Measurements from ENCODE around the gene SRP14. TPM values are rescaled to one million over a fixed set of nuclear protein-coding genes. Genes with fewer than 3 reads are reported as not detected.

The SRP14 gene, protein sequence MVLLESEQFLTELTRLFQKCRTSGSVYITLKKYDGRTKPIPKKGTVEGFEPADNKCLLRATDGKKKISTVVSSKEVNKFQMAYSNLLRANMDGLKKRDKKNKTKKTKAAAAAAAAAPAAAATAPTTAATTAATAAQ
- total RNA-seq (ENCODE audit: unreplicated experiment): 235 TPM
- long read RNA-seq, transcript SRP14-201 (5 exons, 1,077 nt): major isoform, 408 of 443 reads
- long read RNA-seq, transcript SRP14-204 (4 exons, 780 nt): minor isoform, 20 of 443 reads
- long read RNA-seq, partial matches to known transcripts: 0 of 443 reads
- long read RNA-seq, other reads (novel, unspliced or antisense): 15 of 443 reads

DNA sequence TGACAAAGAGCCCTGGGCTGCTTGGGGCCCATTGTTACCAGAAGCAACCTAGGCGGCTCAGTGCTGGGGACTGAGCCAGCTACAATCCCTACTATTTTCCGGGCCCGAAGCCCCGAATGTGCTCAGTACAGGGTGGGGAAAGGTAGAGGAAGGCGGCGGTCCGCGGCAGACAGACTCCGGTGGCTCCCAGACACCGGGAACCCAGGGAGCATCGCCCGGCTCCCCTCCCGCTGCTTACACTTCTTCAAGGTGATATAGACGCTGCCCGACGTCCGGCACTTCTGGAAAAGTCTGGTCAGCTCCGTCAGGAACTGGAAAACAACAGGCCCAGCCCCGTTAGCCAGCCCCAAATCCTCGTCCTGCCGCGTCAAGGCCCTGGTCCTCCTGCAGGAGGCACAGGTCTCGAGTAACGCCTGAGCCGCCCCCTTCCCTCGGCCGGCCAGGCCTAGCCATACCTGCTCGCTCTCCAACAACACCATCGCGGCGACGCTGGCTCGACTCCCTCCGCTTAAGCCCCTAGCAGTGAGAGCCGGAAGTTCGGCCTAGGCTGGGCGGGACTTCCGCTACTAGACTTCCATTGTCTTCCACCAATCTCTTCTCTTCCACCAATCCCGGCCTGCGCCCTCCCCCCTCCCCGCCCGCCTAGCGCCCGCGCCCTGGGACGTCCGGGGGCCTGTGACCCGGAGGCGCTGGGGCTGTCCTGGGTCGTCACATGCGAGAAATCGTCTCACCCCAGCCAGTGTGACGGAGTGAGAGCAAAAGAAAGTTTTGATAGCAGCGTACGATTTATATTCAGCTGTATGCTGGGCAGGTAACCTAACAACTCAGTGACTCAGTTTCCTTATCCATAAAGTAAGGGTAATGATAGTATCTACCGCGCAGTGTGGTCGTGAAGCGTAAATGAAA, at the start of gene SRP14:
Gene SRP14, minus strand, starts transcription at position 544 of the 906 bp plus-strand sequence. Its CDS starts 65 bp downstream, at position 479.
- peak; percentile 89 for DNase-seq (ENCODE audit: low spot score)
- no peaks in the 10 kb centered on the region for H3K9me3 Mint-ChIP-seq (ENCODE audit: unreplicated experiment)
- peak within 1 kb of the TSS; percentile 99 for H3K27ac Mint-ChIP-seq (ENCODE audit: unreplicated experiment)
- peaks cover 6% of the 10 kb centered on the region for H3K27me3 Mint-ChIP-seq (ENCODE audit: unreplicated experiment)
- peak within 1 kb of the TSS; percentile 99 for H3K4me3 Mint-ChIP-seq (ENCODE audit: unreplicated experiment)
- H3K36me3 Mint-ChIP-seq (ENCODE audit: low read depth, unreplicated experiment): peaks cover 32% of the 10 kb centered on the region
- H3K4me1 Mint-ChIP-seq (ENCODE audit: unreplicated experiment): peaks cover 28% of the 10 kb centered on the region
- TF ChIP-seq, protein P1, sequence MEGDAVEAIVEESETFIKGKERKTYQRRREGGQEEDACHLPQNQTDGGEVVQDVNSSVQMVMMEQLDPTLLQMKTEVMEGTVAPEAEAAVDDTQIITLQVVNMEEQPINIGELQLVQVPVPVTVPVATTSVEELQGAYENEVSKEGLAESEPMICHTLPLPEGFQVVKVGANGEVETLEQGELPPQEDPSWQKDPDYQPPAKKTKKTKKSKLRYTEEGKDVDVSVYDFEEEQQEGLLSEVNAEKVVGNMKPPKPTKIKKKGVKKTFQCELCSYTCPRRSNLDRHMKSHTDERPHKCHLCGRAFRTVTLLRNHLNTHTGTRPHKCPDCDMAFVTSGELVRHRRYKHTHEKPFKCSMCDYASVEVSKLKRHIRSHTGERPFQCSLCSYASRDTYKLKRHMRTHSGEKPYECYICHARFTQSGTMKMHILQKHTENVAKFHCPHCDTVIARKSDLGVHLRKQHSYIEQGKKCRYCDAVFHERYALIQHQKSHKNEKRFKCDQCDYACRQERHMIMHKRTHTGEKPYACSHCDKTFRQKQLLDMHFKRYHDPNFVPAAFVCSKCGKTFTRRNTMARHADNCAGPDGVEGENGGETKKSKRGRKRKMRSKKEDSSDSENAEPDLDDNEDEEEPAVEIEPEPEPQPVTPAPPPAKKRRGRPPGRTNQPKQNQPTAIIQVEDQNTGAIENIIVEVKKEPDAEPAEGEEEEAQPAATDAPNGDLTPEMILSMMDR (IDR thresholded peaks at IDR 0.05; ENCODE audit: unreplicated experiment): no peak

DNA sequence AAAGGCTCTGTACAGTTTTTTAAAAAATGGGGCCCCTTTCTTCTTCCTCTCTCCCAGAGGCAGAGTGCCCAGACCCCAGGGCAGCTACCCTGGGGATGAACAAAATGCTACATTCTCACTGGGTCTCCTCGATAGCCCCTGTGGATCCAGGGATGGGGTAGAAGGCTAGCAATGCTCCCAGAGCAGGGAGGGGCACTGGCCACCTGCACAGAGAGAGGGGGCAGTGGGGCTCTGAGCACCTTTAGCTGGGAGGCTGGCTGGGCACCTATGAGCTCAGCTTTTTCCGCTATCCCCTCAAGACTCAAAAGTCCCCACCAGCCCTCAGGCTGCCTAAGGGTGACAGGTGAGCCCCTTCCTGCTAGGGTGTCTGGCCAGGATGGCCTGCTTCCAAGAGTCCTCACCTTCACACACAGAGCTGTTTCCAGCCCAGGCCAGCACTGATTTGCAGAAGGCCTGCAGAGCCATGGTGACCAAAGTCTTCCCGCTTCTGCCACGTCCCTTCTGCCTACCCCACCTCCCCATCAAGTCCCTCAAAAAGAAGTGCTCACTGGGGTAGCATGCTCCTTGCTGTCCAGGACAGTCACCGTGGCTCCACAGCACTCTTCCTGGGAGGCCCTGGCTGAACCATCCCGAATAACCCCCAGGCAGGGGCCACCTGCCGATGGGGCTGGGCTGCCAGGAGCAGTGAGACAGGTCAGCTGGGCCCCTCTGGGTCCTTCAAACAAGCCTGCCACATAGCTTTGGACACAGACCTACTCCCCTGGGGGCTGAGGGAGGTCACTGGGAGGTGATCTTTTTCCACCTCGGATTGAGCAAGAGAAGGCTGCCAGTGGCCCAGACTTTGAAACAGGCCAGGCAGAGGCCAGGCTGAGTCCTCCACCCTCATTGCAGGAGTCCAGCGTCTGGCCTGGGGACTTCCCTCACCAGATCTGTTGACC, 49.3 kb upstream of the SRP14 start:
- H3K36me3 Mint-ChIP-seq (ENCODE audit: low read depth, unreplicated experiment): peaks cover 26% of the 10 kb centered on the region
- H3K4me3 Mint-ChIP-seq (ENCODE audit: unreplicated experiment): no peak overlapping the region
- H3K4me1 Mint-ChIP-seq (ENCODE audit: unreplicated experiment): peaks cover 77% of the 10 kb centered on the region
- no peak overlapping the region for H3K27ac Mint-ChIP-seq (ENCODE audit: unreplicated experiment)
- H3K27me3 Mint-ChIP-seq (ENCODE audit: unreplicated experiment): peaks cover 7% of the 10 kb centered on the region
- TF ChIP-seq, protein P1 (IDR thresholded peaks at IDR 0.05; ENCODE audit: unreplicated experiment): no peak
- DNase-seq (ENCODE audit: low spot score): no peak
- no peaks in the 10 kb centered on the region for H3K9me3 Mint-ChIP-seq (ENCODE audit: unreplicated experiment)

DNA sequence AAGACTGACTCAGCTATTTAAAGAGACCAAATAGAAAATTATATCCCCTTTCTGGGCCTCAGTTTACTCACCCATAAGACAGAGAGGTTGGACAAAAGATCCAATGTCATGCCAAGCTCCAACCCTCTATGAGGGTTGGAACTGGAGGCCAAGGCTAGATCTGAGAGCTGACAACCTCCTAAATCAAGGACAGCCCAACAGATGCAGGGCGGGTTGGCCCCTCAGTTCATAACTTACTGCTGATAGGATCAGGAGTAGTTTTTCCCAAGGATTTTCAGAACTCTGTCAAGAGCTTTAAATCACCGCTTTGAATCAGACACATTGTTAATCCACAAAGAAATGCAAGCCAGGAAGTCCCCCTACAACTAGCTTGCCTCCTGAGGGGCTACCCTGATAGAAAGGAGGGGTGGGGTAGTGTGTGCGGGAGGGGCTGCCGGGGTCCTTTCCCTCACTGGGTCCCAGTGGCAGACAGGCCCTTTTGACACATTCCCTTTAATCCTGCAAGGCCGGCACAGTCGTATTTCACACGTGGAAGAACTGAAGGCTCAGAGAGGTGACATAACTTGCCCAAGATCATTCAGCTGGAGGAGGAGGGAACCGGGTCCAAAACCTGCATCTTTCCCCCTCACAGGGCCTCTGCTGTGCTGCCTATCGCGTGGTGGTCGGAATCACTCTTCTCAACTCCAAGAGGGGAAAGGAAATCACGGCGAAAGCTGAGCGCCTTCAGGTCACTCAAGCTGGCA, 48.3 kb upstream of the SRP14 start:
- Mint-ChIP-seq H3K27ac (ENCODE audit: unreplicated experiment) (peak overlapping the region; percentile 57), H3K36me3 (ENCODE audit: low read depth, unreplicated experiment) (peaks cover 17% of the 10 kb centered on the region), H3K9me3 (ENCODE audit: unreplicated experiment) (no peaks in the 10 kb centered on the region), H3K4me3 (ENCODE audit: unreplicated experiment) (no peak overlapping the region), H3K27me3 (ENCODE audit: unreplicated experiment) (peaks cover 4% of the 10 kb centered on the region), H3K4me1 (ENCODE audit: unreplicated experiment) (peaks cover 77% of the 10 kb centered on the region)
- no peak for DNase-seq (ENCODE audit: low spot score)
- TF ChIP-seq, protein P1 (IDR thresholded peaks at IDR 0.05; ENCODE audit: unreplicated experiment): no peak

DNA sequence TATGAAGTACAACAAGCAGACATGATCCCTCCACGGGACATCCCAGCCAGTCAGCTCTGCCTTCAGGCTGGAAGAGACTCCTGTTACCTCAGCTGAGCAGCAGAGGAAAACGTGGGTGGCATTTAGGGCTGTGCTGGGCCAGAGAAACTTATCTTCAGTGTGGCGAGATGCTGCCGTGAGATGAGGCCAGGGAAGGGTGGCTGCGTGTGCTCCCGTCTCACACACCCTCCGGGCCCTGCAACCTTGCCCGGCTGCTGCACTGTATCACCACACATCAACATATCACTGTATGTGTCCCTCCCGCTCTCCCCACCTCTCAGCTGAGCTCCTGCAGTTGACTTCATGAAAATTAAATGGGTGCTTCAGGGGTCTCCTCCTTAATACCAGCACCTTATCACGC, 46.3 kb upstream of the SRP14 start:
- no peak for DNase-seq (ENCODE audit: low spot score)
- no peak overlapping the region for H3K27ac Mint-ChIP-seq (ENCODE audit: unreplicated experiment)
- peaks cover 11% of the 10 kb centered on the region for H3K36me3 Mint-ChIP-seq (ENCODE audit: low read depth, unreplicated experiment)
- no peak overlapping the region for H3K4me3 Mint-ChIP-seq (ENCODE audit: unreplicated experiment)
- H3K9me3 Mint-ChIP-seq (ENCODE audit: unreplicated experiment): peaks cover 4% of the 10 kb centered on the region
- TF ChIP-seq, protein P1 (IDR thresholded peaks at IDR 0.05; ENCODE audit: unreplicated experiment): no peak
- peaks cover 80% of the 10 kb centered on the region for H3K4me1 Mint-ChIP-seq (ENCODE audit: unreplicated experiment)
- H3K27me3 Mint-ChIP-seq (ENCODE audit: unreplicated experiment): peaks cover 11% of the 10 kb centered on the region
